Pericardium fibroblast (primary cell): ENCODE results near the gene RNF213. TPM values are rescaled to one million over a fixed set of nuclear protein-coding genes. Genes with fewer than 3 reads are reported as not detected.

Experiments used
- total RNA-seq: library from RNA; depleted of rRNA; stranded (reverse); fragments of >200 nt; gene quantifications from 2 replicates; pipeline ENCODE4 v1.2.3, GENCODE V29; 2015

Gene RNF213
- 31.9 and 44.2 TPM in 2 replicates for total RNA-seq

GRCh38 chr17:80260791-80261158, at the start of gene RNF213:
Gene RNF213 (plus strand): TSS chr17:80260852. CDS start chr17:80263682, 2,830 bp downstream.

GRCh38 chr17:80220054-80220735, 40.5 kb upstream of the RNF213 start, which contains the start of the genes SGSH and SLC26A11:
Gene SGSH (minus strand): TSS chr17:80220333. CDS start chr17:80220313, 20 bp downstream.
Gene SLC26A11 (plus strand): TSS chr17:80220427. CDS start chr17:80221561, 1,134 bp downstream.

GRCh38 chr17:80414803-80415625, 154.4 kb downstream of the RNF213 start, which contains the start of gene ENDOV:
Gene ENDOV (plus strand): TSS chr17:80415167. CDS start chr17:80415195, 28 bp downstream.

Other genes starting within 250 kb of the RNF213 start
- 34.9 and 79.6 TPM in 2 replicates for gene TBC1D16, start 225.0 kb upstream of the RNF213 start, total RNA-seq
- 1.5 TPM in 2 replicates for gene CCDC40, start 224.2 kb upstream of the RNF213 start, total RNA-seq
- gene GAA, start 159.3 kb upstream of the RNF213 start, total RNA-seq: 111 and 122 TPM in 2 replicates
- 82.6 and 86.3 TPM in 2 replicates for gene EIF4A3, start 113.7 kb upstream of the RNF213 start, total RNA-seq
- not detected in 2 replicates for gene CARD14, start 90.8 kb upstream of the RNF213 start, total RNA-seq
- 19.5 and 21.4 TPM in 2 replicates for gene SGSH, start 40.5 kb upstream of the RNF213 start, total RNA-seq
- gene SLC26A11, start 40.4 kb upstream of the RNF213 start, total RNA-seq: 4.5 and 8.9 TPM in 2 replicates
- gene ENDOV, start 154.3 kb downstream of the RNF213 start, total RNA-seq: 23.7 and 27.1 TPM in 2 replicates
- under 0.01 TPM in 1 of 2 replicates, not detected in the other for gene NPTX1, start 215.8 kb downstream of the RNF213 start, total RNA-seq